CD4-positive, alpha-beta T cell (primary cell): ENCODE measurements around the gene GPA33. TPM values are rescaled to one million over a fixed set of nuclear protein-coding genes. Genes with fewer than 3 reads are reported as not detected.

ENCODE experiments used
- ATAC-seq: fragments of 200-7000 bp; cut with Tn5 transposase; one replicate; pipeline ENCODE4 v1.10.0; 2022; ENCODE audit warnings: mild to moderate bottlenecking; ENCODE audit not compliant: poor library complexity
- CTCF ChIA-PET: fragments of 350-600 bp; sonication (Branson Sonifier 250); formaldehyde crosslinking; loops from one replicate; lab custom pipeline; 2021; ENCODE audit warnings: antibody characterized with exemption, inconsistent platforms; lab: Charles Lee
- POLR2A ChIA-PET: fragments of 350-600 bp; sonication (Branson Sonifier 250); formaldehyde crosslinking; loops from one replicate; lab custom pipeline; 2021; ENCODE audit warnings: antibody characterized with exemption, inconsistent platforms; lab: Charles Lee
- DNase-seq, 14 experiments: peaks; one replicate each; pipeline ENCODE4 v3.0.0-alpha.2; 2013 to 2020; ENCODE audit warnings: mixed read lengths in 2 of 14
- H3K27ac ChIP-seq, 2 donors: one replicate each; pipeline versions ENCODE4 v1.5.1 to v1.7.0; 2013; ENCODE audit warnings: low read length in 2 of 2, low read depth in 1 of 2, mild to moderate bottlenecking in 1 of 2
- H3K27me3 ChIP-seq, 2 experiments: 1 replicate in 1 of 2; 2 replicates in 1 of 2; pipeline versions ENCODE4 v1.6.1 to v1.7.0; 2013; ENCODE audit warnings: low read length in 2 of 2, control low read depth in 1 of 2, mild to moderate bottlenecking in 1 of 2, moderate library complexity in 1 of 2; ENCODE audit not compliant: insufficient read depth in 2 of 2, control insufficient read depth in 1 of 2
- H3K36me3 ChIP-seq: one replicate; pipeline ENCODE4 v1.6.1; 2013; ENCODE audit warnings: low read length, control low read depth; ENCODE audit not compliant: insufficient read depth
- H3K4me1 ChIP-seq: one replicate; pipeline ENCODE4 v1.6.1; 2013; ENCODE audit warnings: low read length, control low read depth; ENCODE audit not compliant: insufficient read depth
- H3K4me3 ChIP-seq: one replicate; pipeline ENCODE4 v1.5.1; 2013; ENCODE audit warnings: mild to moderate bottlenecking, low read length, moderate library complexity
- H3K9me3 ChIP-seq, 2 experiments: 1 replicate in 1 of 2; 2 replicates in 1 of 2; pipeline versions ENCODE4 v1.6.1 to v1.7.0; 2013; ENCODE audit warnings: low read length in 2 of 2, mild to moderate bottlenecking in 2 of 2, control low read depth in 1 of 2, moderate library complexity in 1 of 2; ENCODE audit not compliant: control insufficient read depth in 1 of 2, insufficient read depth in 1 of 2
- H3K27ac Mint-ChIP-seq: one replicate; pipeline ENCODE4 v1.8.0; 2020; ENCODE audit warnings: mixed read lengths
- H3K27me3 Mint-ChIP-seq: one replicate; pipeline ENCODE4 v1.8.0; 2021; ENCODE audit warnings: mixed read lengths
- H3K36me3 Mint-ChIP-seq: one replicate; pipeline ENCODE4 v1.8.0; 2021; ENCODE audit warnings: low read depth, mixed read lengths
- H3K4me1 Mint-ChIP-seq: one replicate; pipeline ENCODE4 v1.8.0; 2021; ENCODE audit warnings: low read depth, mixed read lengths
- H3K4me3 Mint-ChIP-seq: one replicate; pipeline ENCODE4 v1.8.0; 2020; ENCODE audit warnings: mild to moderate bottlenecking, mixed read lengths
- H3K9me3 Mint-ChIP-seq: one replicate; pipeline ENCODE4 v1.8.0; 2020; ENCODE audit warnings: mixed read lengths
- intact Hi-C, 2 experiments: fragments of 100-400 bp; cut with DNase I in 1 of 2; cut with micrococcal nuclease in 1 of 2; formaldehyde crosslinking; loops; one replicate each; pipeline versions ENCODE4 v1.15.1 to v1.9.0; 2023 to 2025; cut with DNase I, micrococcal nuclease
- total RNA-seq, 174 experiments: library from RNA in 2 of 174; stranded (reverse) in 2 of 174; gene quantifications; one replicate each; pipeline ENCODE4 v1.2.3 and lab custom pipeline; 2021 to 2026
- TF ChIP-seq, protein P1 (sequence below): fragments of 200-600 bp; IDR thresholded peaks from one replicate; pipeline ENCODE4 v1.8.0; 2022; ENCODE audit warnings: antibody characterized with exemption, mild to moderate bottlenecking

GPA33 gene
- total RNA-seq, 2 experiments from 2014 or later: 4.8 to 5.0 TPM

GRCh38 chr1:167135281-167135840 lies 45.2 kb upstream of the GPA33 start:
- Mint-ChIP-seq H3K9me3 (no peaks in the 10 kb centered on the region), H3K4me3 (no peak overlapping the region), H3K27me3 (peaks cover 4% of the 10 kb centered on the region), H3K36me3 (no peaks in the 10 kb centered on the region), H3K4me1 (no peaks in the 10 kb centered on the region), H3K27ac (no peak overlapping the region)
- Histone ChIP-seq H3K4me3 (no peak overlapping the region), H3K36me3 (no peaks in the 10 kb centered on the region), H3K9me3 (no peaks in the 10 kb centered on the region), H3K4me1 (no peaks in the 10 kb centered on the region), H3K27ac (no peak overlapping the region), H3K27me3 (peaks cover 0 to 8% of the 10 kb centered on the region in 2 experiments)
- TF ChIP-seq, protein P1, sequence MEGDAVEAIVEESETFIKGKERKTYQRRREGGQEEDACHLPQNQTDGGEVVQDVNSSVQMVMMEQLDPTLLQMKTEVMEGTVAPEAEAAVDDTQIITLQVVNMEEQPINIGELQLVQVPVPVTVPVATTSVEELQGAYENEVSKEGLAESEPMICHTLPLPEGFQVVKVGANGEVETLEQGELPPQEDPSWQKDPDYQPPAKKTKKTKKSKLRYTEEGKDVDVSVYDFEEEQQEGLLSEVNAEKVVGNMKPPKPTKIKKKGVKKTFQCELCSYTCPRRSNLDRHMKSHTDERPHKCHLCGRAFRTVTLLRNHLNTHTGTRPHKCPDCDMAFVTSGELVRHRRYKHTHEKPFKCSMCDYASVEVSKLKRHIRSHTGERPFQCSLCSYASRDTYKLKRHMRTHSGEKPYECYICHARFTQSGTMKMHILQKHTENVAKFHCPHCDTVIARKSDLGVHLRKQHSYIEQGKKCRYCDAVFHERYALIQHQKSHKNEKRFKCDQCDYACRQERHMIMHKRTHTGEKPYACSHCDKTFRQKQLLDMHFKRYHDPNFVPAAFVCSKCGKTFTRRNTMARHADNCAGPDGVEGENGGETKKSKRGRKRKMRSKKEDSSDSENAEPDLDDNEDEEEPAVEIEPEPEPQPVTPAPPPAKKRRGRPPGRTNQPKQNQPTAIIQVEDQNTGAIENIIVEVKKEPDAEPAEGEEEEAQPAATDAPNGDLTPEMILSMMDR: no peak
- CTCF ChIA-PET: no interaction called here
- POLR2A ChIA-PET: no interaction called here
- intact Hi-C loops: no loop called here
- DNase-seq (no peak), ATAC-seq (no peak)

GRCh38 chr1:167132301-167133010 lies 42.3 kb upstream of the GPA33 start:
- Mint-ChIP-seq H3K4me3 (no peak overlapping the region), H3K9me3 (no peaks in the 10 kb centered on the region), H3K27ac (no peak overlapping the region), H3K27me3 (peaks cover 6% of the 10 kb centered on the region), H3K36me3 (no peaks in the 10 kb centered on the region), H3K4me1 (no peaks in the 10 kb centered on the region)
- TF ChIP-seq, protein P1: no peak
- no peak for ATAC-seq
- intact Hi-C loops: no loop called here
- no peaks in the 10 kb centered on the region for H3K9me3 ChIP-seq
- H3K27ac ChIP-seq: no peak overlapping the region
- no peak overlapping the region for H3K4me3 ChIP-seq
- POLR2A ChIA-PET: no interaction called here
- H3K4me1 ChIP-seq: no peaks in the 10 kb centered on the region
- CTCF ChIA-PET: no interaction called here
- peaks cover 3 to 10% of the 10 kb centered on the region in 2 experiments for H3K27me3 ChIP-seq
- DNase-seq: no peak
- H3K36me3 ChIP-seq: no peaks in the 10 kb centered on the region

- Mint-ChIP-seq H3K4me1 (no peaks in the 10 kb centered on the region), H3K9me3 (no peaks in the 10 kb centered on the region), H3K36me3 (no peaks in the 10 kb centered on the region), H3K4me3 (no peak overlapping the region), H3K27me3 (peaks cover 5% of the 10 kb centered on the region), H3K27ac (no peak overlapping the region)
- ATAC-seq (no peak), DNase-seq (no peak)
- Histone ChIP-seq H3K4me1 (no peaks in the 10 kb centered on the region), H3K36me3 (no peaks in the 10 kb centered on the region), H3K27ac (no peak overlapping the region), H3K27me3 (peaks cover 3 to 8% of the 10 kb centered on the region in 2 experiments), H3K4me3 (no peak overlapping the region), H3K9me3 (peaks cover 0 to 2% of the 10 kb centered on the region in 2 experiments)
- ChIA-PET CTCF (no interaction called here), POLR2A (no interaction called here)
- intact Hi-C loops: no loop called here
- TF ChIP-seq, protein P1: no peak
Measured at GRCh38 chr1:167130829-167131510, 40.8 kb upstream of the GPA33 start.
